ENCODE data around the gene TRIM71.

- no peak for TF ChIP-seq POLR2A (IDR thresholded peaks at IDR 0.05)
- TF ChIP-seq CTCF (IDR thresholded peaks at IDR 0.05) = no peak
Measured at GRCh38 chr3:32831791-32832190, 14.0 kb downstream of the TRIM71 start.
